Measurements from ENCODE around the gene UBD. TPM values are rescaled to one million over a fixed set of nuclear protein-coding genes. Genes with fewer than 3 reads are reported as not detected.

Gene UBD
- total RNA-seq, 1 experiment from 2014 or later, result not detected

DNA sequence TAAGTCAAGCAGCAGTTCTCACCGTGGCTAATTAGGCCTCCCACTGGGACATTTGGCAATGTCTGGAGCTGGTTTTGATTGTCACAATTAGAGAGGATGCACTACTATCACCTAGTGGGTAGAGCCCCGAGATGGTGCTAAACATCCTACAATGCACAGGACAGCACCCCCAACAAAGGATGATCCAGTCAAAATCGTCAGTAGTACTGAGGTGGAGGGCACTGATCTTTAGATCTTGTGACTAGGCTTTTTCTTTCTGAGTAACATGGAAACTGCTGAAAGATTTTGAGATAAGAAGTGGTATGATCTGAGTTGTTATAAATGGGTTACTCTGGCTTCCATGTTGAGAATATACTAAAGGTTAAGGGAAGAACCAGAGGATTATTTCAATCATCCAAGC lies 12.0 kb downstream of the UBD start:
- H3K79me2 ChIP-seq (ENCODE audit: low read length), result no peaks in the 10 kb centered on the region
- TF ChIP-seq, protein P1, sequence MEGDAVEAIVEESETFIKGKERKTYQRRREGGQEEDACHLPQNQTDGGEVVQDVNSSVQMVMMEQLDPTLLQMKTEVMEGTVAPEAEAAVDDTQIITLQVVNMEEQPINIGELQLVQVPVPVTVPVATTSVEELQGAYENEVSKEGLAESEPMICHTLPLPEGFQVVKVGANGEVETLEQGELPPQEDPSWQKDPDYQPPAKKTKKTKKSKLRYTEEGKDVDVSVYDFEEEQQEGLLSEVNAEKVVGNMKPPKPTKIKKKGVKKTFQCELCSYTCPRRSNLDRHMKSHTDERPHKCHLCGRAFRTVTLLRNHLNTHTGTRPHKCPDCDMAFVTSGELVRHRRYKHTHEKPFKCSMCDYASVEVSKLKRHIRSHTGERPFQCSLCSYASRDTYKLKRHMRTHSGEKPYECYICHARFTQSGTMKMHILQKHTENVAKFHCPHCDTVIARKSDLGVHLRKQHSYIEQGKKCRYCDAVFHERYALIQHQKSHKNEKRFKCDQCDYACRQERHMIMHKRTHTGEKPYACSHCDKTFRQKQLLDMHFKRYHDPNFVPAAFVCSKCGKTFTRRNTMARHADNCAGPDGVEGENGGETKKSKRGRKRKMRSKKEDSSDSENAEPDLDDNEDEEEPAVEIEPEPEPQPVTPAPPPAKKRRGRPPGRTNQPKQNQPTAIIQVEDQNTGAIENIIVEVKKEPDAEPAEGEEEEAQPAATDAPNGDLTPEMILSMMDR (conservative IDR thresholded peaks at IDR 0.05; ENCODE audit: low read depth, low read length), result no peak
- H3K4me1 ChIP-seq (ENCODE audit: insufficient read depth, low read length), result no peaks in the 10 kb centered on the region
- no peak overlapping the region for H3K4me2 ChIP-seq (ENCODE audit: low read length)
- no peaks in the 10 kb centered on the region for H4K20me1 ChIP-seq (ENCODE audit: low read length)
- ChIA-PET CTCF (no interaction called here), POLR2A (ENCODE audit: unreplicated experiment) (no interaction called here)
- no peak overlapping the region for H3K4me3 ChIP-seq (ENCODE audit: low read length)
- BruUV-seq (replicated peaks), result no TSS peak
- ATAC-seq (no peak), DNase-seq (no peak)
- no peaks in the 10 kb centered on the region for H3F3A ChIP-seq (ENCODE audit: low read length, unreplicated experiment)
- H3K27ac ChIP-seq (ENCODE audit: low read length), result no peak overlapping the region
- H3K36me3 ChIP-seq (ENCODE audit: low read depth, low read length), result no peaks in the 10 kb centered on the region
- H3K9me3 ChIP-seq (ENCODE audit: low read length), result no peaks in the 10 kb centered on the region
- H3K9me2 ChIP-seq (replicated peaks; ENCODE audit: low read length), result no peaks in the 10 kb centered on the region
- H3K27me3 ChIP-seq (ENCODE audit: low read length), result peaks cover 64% of the 10 kb centered on the region
- no peak overlapping the region for H3K9ac ChIP-seq (ENCODE audit: low read length)
- H2AFZ ChIP-seq (ENCODE audit: low read length), result no peak overlapping the region
- intact Hi-C loops (cut with micrococcal nuclease), result no loop called here

DNA sequence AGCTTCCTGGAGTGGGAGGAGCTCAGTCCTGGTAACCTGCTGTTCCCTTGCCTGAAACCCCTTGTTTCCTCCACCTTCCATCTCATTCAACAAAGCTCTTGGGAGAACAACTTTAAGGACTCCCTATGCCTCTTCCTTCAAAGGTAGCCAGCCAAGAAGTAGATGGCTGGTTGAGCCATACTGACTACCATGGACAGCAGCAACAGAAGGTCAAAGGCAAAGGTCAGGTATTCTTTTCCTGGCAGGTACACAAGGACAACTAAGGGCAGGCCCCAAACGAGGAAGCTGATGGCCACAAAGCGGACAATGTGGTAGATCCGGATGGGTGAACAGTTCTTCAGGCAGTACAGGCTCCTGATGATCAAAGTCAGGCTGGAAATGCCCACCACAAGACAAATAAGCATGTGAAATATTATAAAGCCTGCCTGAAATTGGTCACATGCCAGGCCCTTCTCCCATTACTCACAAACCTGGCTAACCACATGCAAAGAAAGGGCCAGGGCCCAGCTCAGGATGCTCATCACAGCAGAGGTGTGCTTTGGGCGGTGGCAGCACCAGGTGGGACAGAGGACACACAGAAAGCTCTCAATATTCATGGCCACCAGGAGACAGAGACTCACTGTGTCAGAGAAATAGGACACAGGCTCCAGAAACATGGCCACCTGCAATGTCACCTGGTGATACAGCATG lies 21.7 kb downstream of the UBD start:
- no peaks in the 10 kb centered on the region for H3K9me2 ChIP-seq (replicated peaks; ENCODE audit: low read length)
- no peak overlapping the region for H3K4me2 ChIP-seq (ENCODE audit: low read length)
- no peak overlapping the region for H3K9ac ChIP-seq (ENCODE audit: low read length)
- TF ChIP-seq, protein P1 (conservative IDR thresholded peaks at IDR 0.05; ENCODE audit: low read depth, low read length), result no peak
- TF ChIP-seq EZH2 (IDR thresholded peaks at IDR 0.05; ENCODE audit: low read length, unreplicated experiment), result no peak
- TF ChIP-seq EZH2phosphoT487 (IDR thresholded peaks at IDR 0.05; ENCODE audit: borderline replicate concordance, low read length), result no peak
- H3K9me3 ChIP-seq (ENCODE audit: low read length), result no peaks in the 10 kb centered on the region
- H3K27ac ChIP-seq (ENCODE audit: low read length), result no peak overlapping the region
- DNase-seq, result peak; percentile 3
- H4K20me1 ChIP-seq (ENCODE audit: low read length), result no peaks in the 10 kb centered on the region
- no peaks in the 10 kb centered on the region for H3K79me2 ChIP-seq (ENCODE audit: low read length)
- no peak for ATAC-seq
- no peaks in the 10 kb centered on the region for H3K4me1 ChIP-seq (ENCODE audit: insufficient read depth, low read length)
- BruUV-seq (replicated peaks), result no TSS peak
- no peak overlapping the region for H3K4me3 ChIP-seq (ENCODE audit: low read length)
- CTCF ChIA-PET, result no interaction called here
- H2AFZ ChIP-seq (ENCODE audit: low read length), result no peak overlapping the region
- intact Hi-C loops (cut with micrococcal nuclease), result no loop called here
- POLR2A ChIA-PET (ENCODE audit: unreplicated experiment), result no interaction called here
- H3F3A ChIP-seq (ENCODE audit: low read length, unreplicated experiment), result no peaks in the 10 kb centered on the region
- H3K36me3 ChIP-seq (ENCODE audit: low read depth, low read length), result no peaks in the 10 kb centered on the region
- peaks cover 24% of the 10 kb centered on the region for H3K27me3 ChIP-seq (ENCODE audit: low read length)

DNA sequence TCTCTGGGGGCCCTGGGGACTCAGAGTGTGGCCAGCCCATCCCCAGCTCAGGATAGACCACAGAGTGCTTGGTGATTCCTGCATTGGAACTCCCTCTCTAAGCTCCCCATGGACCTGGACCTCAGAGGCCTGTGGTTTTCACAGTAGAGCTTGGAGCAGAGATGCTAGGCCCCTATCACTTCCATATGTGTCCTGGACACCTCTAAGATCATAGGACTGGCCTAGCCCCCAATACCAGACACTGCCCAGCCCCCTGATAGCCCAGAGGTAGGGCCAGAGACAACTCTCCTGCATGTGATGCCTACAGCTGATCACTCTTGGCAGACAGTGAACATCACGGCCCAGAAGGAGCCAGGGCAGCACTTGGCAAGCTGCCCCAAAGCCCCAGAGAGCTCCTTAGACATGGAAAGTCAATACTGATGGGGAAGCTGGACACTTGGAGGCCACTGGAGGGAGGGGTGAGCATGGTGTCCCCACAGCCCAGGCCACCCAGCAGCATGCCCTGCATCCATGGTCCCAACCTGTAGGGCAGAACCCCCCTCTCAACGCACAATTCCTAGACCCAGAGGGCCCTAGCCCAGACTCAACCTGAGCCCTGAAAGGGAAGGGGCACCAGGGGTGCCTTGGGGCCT lies 27.1 kb downstream of the UBD start:
- ChIA-PET POLR2A (ENCODE audit: unreplicated experiment) (no interaction called here), CTCF (no interaction called here)
- no peaks in the 10 kb centered on the region for H3F3A ChIP-seq (ENCODE audit: low read length, unreplicated experiment)
- H3K27ac ChIP-seq (ENCODE audit: low read length), result no peak overlapping the region
- H3K36me3 ChIP-seq (ENCODE audit: low read depth, low read length), result no peaks in the 10 kb centered on the region
- H3K4me1 ChIP-seq (ENCODE audit: insufficient read depth, low read length), result no peaks in the 10 kb centered on the region
- no peak overlapping the region for H3K4me3 ChIP-seq (ENCODE audit: low read length)
- no peak overlapping the region for H3K9ac ChIP-seq (ENCODE audit: low read length)
- no peak overlapping the region for H2AFZ ChIP-seq (ENCODE audit: low read length)
- H3K9me2 ChIP-seq (replicated peaks; ENCODE audit: low read length), result no peaks in the 10 kb centered on the region
- BruUV-seq (replicated peaks), result no TSS peak
- no peak overlapping the region for H3K4me2 ChIP-seq (ENCODE audit: low read length)
- no peaks in the 10 kb centered on the region for H4K20me1 ChIP-seq (ENCODE audit: low read length)
- intact Hi-C loops (cut with micrococcal nuclease), result no loop called here
- no peaks in the 10 kb centered on the region for H3K9me3 ChIP-seq (ENCODE audit: low read length)
- DNase-seq (no peak), ATAC-seq (no peak)
- H3K79me2 ChIP-seq (ENCODE audit: low read length), result no peaks in the 10 kb centered on the region
- no peak for TF ChIP-seq EZH2 (IDR thresholded peaks at IDR 0.05; ENCODE audit: low read length, unreplicated experiment)
- TF ChIP-seq EZH2phosphoT487 (IDR thresholded peaks at IDR 0.05; ENCODE audit: borderline replicate concordance, low read length), result no peak
- TF ChIP-seq, protein P1 (conservative IDR thresholded peaks at IDR 0.05; ENCODE audit: low read depth, low read length), result no peak
- peaks cover 11% of the 10 kb centered on the region for H3K27me3 ChIP-seq (ENCODE audit: low read length)

Measured in PC-3 (cell line).